B cell (primary cell): ENCODE results near the gene E2F2. TPM values are rescaled to one million over a fixed set of nuclear protein-coding genes. Genes with fewer than 3 reads are reported as not detected.
A peak's percentile ranks its signal among the peaks of the same experiment; 100 is the strongest.

Source experiments
- ATAC-seq: fragments of 200-7000 bp; cut with Tn5 transposase; one replicate; pipeline ENCODE4 v1.10.0; 2021; ENCODE audit warnings: low read depth, mild to moderate bottlenecking, moderate number of reproducible peaks, moderate library complexity
- CTCF ChIA-PET: fragments of 350-600 bp; sonication (Branson Sonifier 250); formaldehyde crosslinking; loops from one replicate; lab custom pipeline; 2021; ENCODE audit warnings: antibody characterized with exemption, inconsistent platforms; lab: Charles Lee
- POLR2A ChIA-PET: fragments of 350-600 bp; sonication (Branson Sonifier 250); formaldehyde crosslinking; loops from one replicate; lab custom pipeline; 2021; ENCODE audit warnings: antibody characterized with exemption; lab: Charles Lee
- DNase-seq: peaks from one replicate; pipeline ENCODE4 v3.0.0; 2013
- H2AFZ ChIP-seq: 2 replicates; pipeline ENCODE4 v1.6.1; 2012; ENCODE audit warnings: mild to moderate bottlenecking, low read depth, low read length; ENCODE audit not compliant: insufficient read depth, poor library complexity, severe bottlenecking
- H3K27ac ChIP-seq, 2 donors: 1 replicate in 1 of 2; 2 replicates in 1 of 2; pipeline ENCODE4 v1.5.1; 2012 to 2013; ENCODE audit warnings: low read length in 2 of 2, mild to moderate bottlenecking in 2 of 2, moderate library complexity in 1 of 2
- H3K27me3 ChIP-seq, 4 experiments: fragments of 200-600 bp in 1 of 4; sonication (generic) in 1 of 4; replicated peaks in 1 of 4; 1 replicate in 2 of 4; 2 replicates in 2 of 4; pipeline versions ENCODE4 v1.6.1 to v1.7.0; 2013 to 2016; ENCODE audit warnings: low read length in 3 of 4, mild to moderate bottlenecking in 2 of 4, mixed read lengths in 1 of 4, moderate library complexity in 1 of 4; ENCODE audit not compliant: insufficient read depth in 4 of 4, control insufficient read depth in 3 of 4; ENCODE audit errors: control extremely low read depth in 1 of 4
- H3K36me3 ChIP-seq, 2 experiments: replicated peaks in 1 of 2; 1 replicate in 1 of 2; 2 replicates in 1 of 2; pipeline versions ENCODE4 v1.6.1 to v1.7.1; 2013; ENCODE audit warnings: low read length in 1 of 2; ENCODE audit not compliant: insufficient read depth in 2 of 2, control insufficient read depth in 1 of 2; ENCODE audit errors: control extremely low read depth in 1 of 2, extremely low read depth in 1 of 2
- H3K4me1 ChIP-seq, 2 donors: fragments of 200-600 bp in 1 of 2; sonication (generic) in 1 of 2; 1 replicate in 1 of 2; 2 replicates in 1 of 2; pipeline versions ENCODE4 v1.5.1 to v1.6.1; 2013 to 2017; ENCODE audit warnings: low read length in 2 of 2; ENCODE audit not compliant: control insufficient read depth in 2 of 2, insufficient read depth in 2 of 2
- H3K4me2 ChIP-seq: replicated peaks from 2 replicates; pipeline ENCODE3; 2012; ENCODE audit warnings: mild to moderate bottlenecking, low read depth, low read length; ENCODE audit not compliant: poor library complexity, severe bottlenecking
- H3K4me3 ChIP-seq, 5 experiments: fragments of 200-600 bp in 1 of 5; sonication (generic) in 1 of 5; 1 replicate in 3 of 5; 2 replicates in 2 of 5; pipeline versions ENCODE4 v1.5.1 to v1.7.0; 2011 to 2016; ENCODE audit warnings: low read length in 4 of 5, mild to moderate bottlenecking in 4 of 5, low read depth in 2 of 5, control low read depth in 1 of 5, moderate library complexity in 1 of 5; ENCODE audit not compliant: insufficient read depth in 1 of 5; ENCODE audit errors: control extremely low read depth in 1 of 5, extremely low read depth in 1 of 5
- H3K79me2 ChIP-seq: fragments of 200-600 bp; sonication (generic); one replicate; pipeline ENCODE4 v1.6.0; 2016; ENCODE audit warnings: low read length; ENCODE audit not compliant: control insufficient read depth, insufficient read depth
- H3K9ac ChIP-seq: fragments of 200-600 bp; sonication (generic); 2 replicates; pipeline ENCODE4 v1.6.1; 2017; ENCODE audit warnings: mild to moderate bottlenecking, low read length, moderate library complexity
- H3K9me3 ChIP-seq, 3 donors: one replicate each; pipeline versions ENCODE4 v1.6.1 to v1.7.1; 2013; ENCODE audit warnings: low read length in 2 of 3; ENCODE audit not compliant: control insufficient read depth in 2 of 3, insufficient read depth in 1 of 3; ENCODE audit errors: control extremely low read depth in 1 of 3
- H4K20me1 ChIP-seq: 2 replicates; pipeline ENCODE4 v1.6.0; 2012; ENCODE audit warnings: mild to moderate bottlenecking, low read length; ENCODE audit not compliant: insufficient read depth, control insufficient read depth, poor library complexity, severe bottlenecking
- H3K27ac Mint-ChIP-seq: one replicate; pipeline ENCODE4 v1.8.0; 2021; ENCODE audit warnings: mixed read lengths
- H3K27me3 Mint-ChIP-seq: one replicate; pipeline ENCODE4 v1.8.0; 2021; ENCODE audit warnings: mixed read lengths
- H3K4me1 Mint-ChIP-seq: one replicate; pipeline ENCODE4 v1.8.0; 2021; ENCODE audit warnings: mixed read lengths
- H3K4me3 Mint-ChIP-seq: one replicate; pipeline ENCODE4 v1.8.0; 2021; ENCODE audit warnings: mixed read lengths
- H3K9me3 Mint-ChIP-seq: one replicate; pipeline ENCODE4 v1.8.0; 2022; ENCODE audit warnings: mixed read lengths; ENCODE audit not compliant: insufficient read depth
- CTCF ChIP-seq: fragments of 200-600 bp; IDR thresholded peaks from one replicate; pipeline ENCODE4 v1.8.0; 2022; ENCODE audit warnings: antibody characterized with exemption, mild to moderate bottlenecking
- EZH2 ChIP-seq: IDR thresholded peaks from 2 replicates; pipeline ENCODE4 v1.6.1; 2012; ENCODE audit warnings: borderline replicate concordance, low read depth, mild to moderate bottlenecking, moderate library complexity, low read length; ENCODE audit not compliant: insufficient read depth, poor library complexity, severe bottlenecking
- WGBS: methylation state at CpG from one replicate; pipeline ENCODE4 v1.1.5; 2013; ENCODE audit warnings: missing lambda C conversion rate; ENCODE audit not compliant: insufficient coverage; 5-methylcytosine and 5-hydroxymethylcytosine counted together
- intact Hi-C: fragments of 100-400 bp; cut with micrococcal nuclease; formaldehyde crosslinking; loops from one replicate; pipeline ENCODE4 v1.10.0; 2022
- polyA plus RNA-seq: library from polyadenylated mRNA; depleted of rRNA; stranded (reverse); fragments of >200 nt; gene quantifications from 2 replicates; pipeline ENCODE4 v1.2.3, GENCODE V29; 2012
- total RNA-seq, 2 donors: library from RNA; stranded (reverse); fragments of 120-200 nt in 1 of 2; gene quantifications; 1 replicate in 1 of 2; 2 replicates in 1 of 2; pipeline versions ENCODE4 v1.2.3 to v1.2.4, GENCODE V29; 2013 to 2022

E2F2 gene
- total and polyA plus RNA-seq, 2 donors (not counting 1 experiment from before 2014, with no cell fraction given): 2.4 to 3.2 TPM

- POLR2A ChIA-PET: interaction anchor here (0.7 to 1.0 kb wide), 2 partner anchors 11 to 15 kb away, joined by 3 to 8 read pairs; no protein-coding TSS in a partner anchor
Observed at GRCh38 chr1:23525558-23526250, 5.3 kb downstream of the E2F2 start.

More at GRCh38 chr1:23525558-23526250, 5.3 kb downstream of the E2F2 start:
- WGBS: 13% methylated on average over 4 of the region's 5 CpGs
- Mint-ChIP-seq H3K4me1 (peaks cover 86% of the 10 kb centered on the region), H3K27ac (peak overlapping the region; percentile 90), H3K4me3 (peak overlapping the region; percentile 72), H3K27me3 (no peaks in the 10 kb centered on the region), H3K9me3 (no peaks in the 10 kb centered on the region)
- peak overlapping the region; percentile 52 for H3K9ac ChIP-seq
- no peak for TF ChIP-seq EZH2
- TF ChIP-seq CTCF: no peak
- peaks cover 5% of the 10 kb centered on the region for H3K79me2 ChIP-seq
- CTCF ChIA-PET: interaction anchor here (1.1 to 17.1 kb wide), 5 partner anchors 13 to 342 kb away, joined by 3 to 332 read pairs (median 6); no protein-coding TSS in a partner anchor
- H3K27ac ChIP-seq: peak overlapping the region; percentile 76 to 83
- H3K9me3 ChIP-seq: no peaks in the 10 kb centered on the region
- H3K4me1 ChIP-seq: peaks cover 80 to 91% of the 10 kb centered on the region in 2 donors
- DNase-seq (peak; percentile 57), ATAC-seq (peak; percentile 28)
- H2AFZ ChIP-seq: no peak overlapping the region
- H3K4me2 ChIP-seq: peak overlapping the region; percentile 99
- intact Hi-C loops: loop anchor here (2.0 kb wide), 1 partner anchor 15 kb away; no protein-coding TSS in a partner anchor
- H3K27me3 ChIP-seq: peaks cover 0 to 7% (median 0%) of the 10 kb centered on the region in 4 experiments
- peak overlapping the region in 1 of 5 experiments; percentile 44 for H3K4me3 ChIP-seq
- no peaks in the 10 kb centered on the region for H3K36me3 ChIP-seq
- no peaks in the 10 kb centered on the region for H4K20me1 ChIP-seq
